Neural cell (in vitro differentiated cells): ENCODE data around the gene TSPEAR. TPM values are rescaled to one million over a fixed set of nuclear protein-coding genes. Genes with fewer than 3 reads are reported as not detected.
"Not testable (repeated sequence)": the region's sequence is repeated elsewhere in the genome, so short reads cannot be mapped to it uniquely, and the experiment has no call there.

Source experiments
- H2AFZ ChIP-seq: fragments of 200-600, 300-800 bp; sonication (generic), shearing (Covaris generic); 2 replicates; pipeline ENCODE4 v1.6.0; 2014; ENCODE audit warnings: low read depth, mild to moderate bottlenecking, antibody characterized with exemption, low read length, moderate library complexity
- H3F3A ChIP-seq: fragments of 200-600 bp; shearing (Covaris generic); 2 replicates; pipeline ENCODE4 v1.6.1; 2016; ENCODE audit warnings: mild to moderate bottlenecking, moderate library complexity, mixed read lengths, antibody characterized with exemption, low read length; ENCODE audit not compliant: insufficient read depth, poor library complexity, severe bottlenecking
- H3K27ac ChIP-seq: fragments of 200-600, 300-800 bp; sonication (generic), shearing (Covaris generic); 2 replicates; pipeline ENCODE4 v1.5.1; 2014; ENCODE audit warnings: mild to moderate bottlenecking, low read length, moderate library complexity
- H3K27me3 ChIP-seq: fragments of 300-800, 200-600 bp; sonication (generic), shearing (Covaris generic); 2 replicates; pipeline ENCODE4 v1.6.0; 2014; ENCODE audit warnings: mild to moderate bottlenecking, low read depth, low read length, moderate library complexity; ENCODE audit not compliant: insufficient read depth
- H3K36me3 ChIP-seq: fragments of 300-800, 200-600 bp; sonication (generic), shearing (Covaris generic); 2 replicates; pipeline ENCODE4 v1.5.1; 2014; ENCODE audit warnings: mild to moderate bottlenecking, antibody characterized with exemption, low read length, moderate library complexity; ENCODE audit not compliant: insufficient read depth
- H3K4me2 ChIP-seq: fragments of 300-800, 200-600 bp; sonication (generic), shearing (Covaris generic); 2 replicates; pipeline ENCODE4 v1.6.0; 2014; ENCODE audit warnings: mild to moderate bottlenecking, low read length
- H3K4me3 ChIP-seq: fragments of 300-800, 200-600 bp; sonication (generic), shearing (Covaris generic); 2 replicates; pipeline ENCODE4 v1.5.1; 2014; ENCODE audit warnings: mild to moderate bottlenecking, low read length, moderate library complexity
- H3K79me2 ChIP-seq: fragments of 200-600 bp; shearing (Covaris generic); replicated peaks from 2 replicates; pipeline ENCODE4 v1.6.0; 2014; ENCODE audit warnings: mild to moderate bottlenecking, low read length, moderate library complexity; ENCODE audit not compliant: insufficient read depth
- H3K9ac ChIP-seq: fragments of 300-800, 200-600 bp; sonication (generic), shearing (Covaris generic); 2 replicates; pipeline ENCODE4 v1.6.1; 2016; ENCODE audit warnings: mild to moderate bottlenecking, low read length, mixed read lengths
- H3K9me2 ChIP-seq: fragments of 200-600 bp; shearing (Covaris generic); 2 replicates; pipeline ENCODE4 v1.6.1; 2016; ENCODE audit warnings: mild to moderate bottlenecking, low read length, mixed read lengths; ENCODE audit not compliant: insufficient read depth
- H3K9me3 ChIP-seq: fragments of 200-600, 300-800 bp; sonication (generic), shearing (Covaris generic); 2 replicates; pipeline ENCODE4 v1.6.1; 2016; ENCODE audit warnings: mild to moderate bottlenecking, mixed run types, low read length, moderate library complexity, mixed read lengths
- H4K20me1 ChIP-seq: fragments of 200-600 bp; shearing (Covaris generic); 2 replicates; pipeline ENCODE4 v1.6.1; 2016; ENCODE audit warnings: mild to moderate bottlenecking, mixed run types; ENCODE audit not compliant: insufficient read depth
- CTCF ChIP-seq: fragments of 450-650 bp; IDR thresholded peaks from 2 replicates; pipeline ENCODE4 v1.5.1; 2014; ENCODE audit warnings: antibody characterized with exemption, mild to moderate bottlenecking, moderate library complexity; ENCODE audit not compliant: poor library complexity, severe bottlenecking
- EP300 ChIP-seq: fragments of 450-650 bp; conservative IDR thresholded peaks from 2 replicates; pipeline ENCODE4 v1.6.1; 2014; ENCODE audit warnings: antibody characterized with exemption, mild to moderate bottlenecking, moderate library complexity; ENCODE audit not compliant: poor library complexity, severe bottlenecking
- EZH2 ChIP-seq: fragments of 200-600, 300-800 bp; shearing (Covaris generic), sonication (generic); IDR thresholded peaks from 2 replicates; pipeline ENCODE4 v1.6.1; 2014; ENCODE audit warnings: antibody characterized with exemption, low read length, borderline replicate concordance, mild to moderate bottlenecking; ENCODE audit not compliant: insufficient read depth, poor library complexity, severe bottlenecking
- MXI1 ChIP-seq: fragments of 450-650 bp; conservative IDR thresholded peaks from 2 replicates; pipeline ENCODE4 v1.6.1; 2014; ENCODE audit warnings: antibody characterized with exemption, mild to moderate bottlenecking; ENCODE audit not compliant: poor library complexity, severe bottlenecking
- POLR2AphosphoS5 ChIP-seq: IDR thresholded peaks from 2 replicates; pipeline ENCODE4 v1.6.1; 2012
- RAD21 ChIP-seq: fragments of 450-650 bp; conservative IDR thresholded peaks from 2 replicates; pipeline ENCODE4 v1.6.1; 2014; ENCODE audit warnings: antibody characterized with exemption, mild to moderate bottlenecking, moderate library complexity
- REST ChIP-seq: IDR thresholded peaks from 2 replicates; pipeline ENCODE4 v1.6.1; 2012; ENCODE audit warnings: borderline replicate concordance
- SMC3 ChIP-seq: fragments of 450-650 bp; conservative IDR thresholded peaks from 2 replicates; pipeline ENCODE4 v1.6.1; 2014; ENCODE audit warnings: antibody characterized with exemption, mild to moderate bottlenecking, moderate library complexity; ENCODE audit not compliant: poor library complexity
- TAF1 ChIP-seq: IDR thresholded peaks from 2 replicates; pipeline ENCODE4 v1.6.1; 2012; ENCODE audit warnings: low read depth
- polyA plus RNA-seq: library from polyadenylated mRNA; depleted of rRNA; stranded (reverse); fragments of >200 nt; gene quantifications from 2 replicates; pipeline ENCODE4 v1.2.3, GENCODE V29; 2014

The TSPEAR gene
- polyA plus RNA-seq, 1 donor from 2014 or later, result 0.19 TPM

GRCh38 chr21:44691686-44692085 lies 19.7 kb downstream of the TSPEAR start:
- H3K27me3 ChIP-seq, result no peaks in the 10 kb centered on the region
- peaks cover 10% of the 10 kb centered on the region for H3K9me3 ChIP-seq
- no peak overlapping the region for H2AFZ ChIP-seq
- H3K4me2 ChIP-seq, result no peak overlapping the region
- H3K4me3 ChIP-seq, result no peak overlapping the region
- H3K9me2 ChIP-seq, result no peaks in the 10 kb centered on the region
- H4K20me1 ChIP-seq, result no peaks in the 10 kb centered on the region
- no peaks in the 10 kb centered on the region for H3K36me3 ChIP-seq
- no peak overlapping the region for H3K9ac ChIP-seq
- TF ChIP-seq MXI1 (no peak), RAD21 (no peak), CTCF (no peak), TAF1 (no peak), SMC3 (no peak), EP300 (no peak), EZH2 (no peak), POLR2AphosphoS5 (no peak), REST (no peak)
- H3F3A ChIP-seq, result no peaks in the 10 kb centered on the region
- H3K79me2 ChIP-seq, result no peaks in the 10 kb centered on the region
- H3K27ac ChIP-seq, result no peak overlapping the region

GRCh38 chr21:44689740-44690139 lies 21.6 kb downstream of the TSPEAR start:
- H3K36me3 ChIP-seq, H3F3A ChIP-seq, H3K9me2 ChIP-seq, H3K4me3 ChIP-seq, H2AFZ ChIP-seq, H3K4me2 ChIP-seq, H4K20me1 ChIP-seq, H3K9me3 ChIP-seq, H3K27me3 ChIP-seq, H3K79me2 ChIP-seq, H3K9ac ChIP-seq, H3K27ac ChIP-seq: not testable (repeated sequence)

- peaks cover 5% of the 10 kb centered on the region for H3K9me3 ChIP-seq
- no peaks in the 10 kb centered on the region for H3K9me2 ChIP-seq
- H3F3A ChIP-seq, result no peaks in the 10 kb centered on the region
- H3K9ac ChIP-seq, result no peak overlapping the region
- no peak for TF ChIP-seq TAF1
- TF ChIP-seq CTCF, result no peak
- no peak for TF ChIP-seq REST
- no peak for TF ChIP-seq RAD21
- TF ChIP-seq EP300, result no peak
- TF ChIP-seq MXI1, result no peak
- no peak for TF ChIP-seq POLR2AphosphoS5
- no peak for TF ChIP-seq EZH2
- TF ChIP-seq SMC3, result no peak
- no peaks in the 10 kb centered on the region for H3K79me2 ChIP-seq
- no peak overlapping the region for H3K4me3 ChIP-seq
- H3K27me3 ChIP-seq, result no peaks in the 10 kb centered on the region
- H4K20me1 ChIP-seq, result no peaks in the 10 kb centered on the region
- no peaks in the 10 kb centered on the region for H3K36me3 ChIP-seq
- H2AFZ ChIP-seq, result no peak overlapping the region
- no peak overlapping the region for H3K4me2 ChIP-seq
- H3K27ac ChIP-seq, result no peak overlapping the region
These were observed 23.7 kb downstream of the TSPEAR start for GRCh38 chr21:44687671-44688070.
